Pancreas (tissue), 10 donors: ENCODE data around the gene PLA2G2C. TPM values are rescaled to one million over a fixed set of nuclear protein-coding genes. Genes with fewer than 3 reads are reported as not detected.

Experiments used
- ATAC-seq, 4 donors: fragments of 200-7000 bp; cut with Tn5 transposase; one replicate each; pipeline versions ENCODE4 v1.8.0 to v1.9.1; 2020; ENCODE audit warnings: mild to moderate bottlenecking in 4 of 4, moderate library complexity in 4 of 4
- DNase-seq, 6 donors: peaks; one replicate each; pipeline ENCODE4 v3.0.0-alpha.2; 2020
- FAIRE-seq: peaks from 2 replicates; lab custom pipeline; 2012; peaks lifted over from hg19 to GRCh38; lab: Jason Lieb, UNC
- H3K27ac ChIP-seq, 4 donors: fragments of 200-600 bp; sonication (generic); 1 replicate in 3 of 4; 2 replicates in 1 of 4; pipeline versions ENCODE4 v1.5.0 to v1.8.0; 2020
- H3K27me3 ChIP-seq, 4 donors: fragments of 200-600 bp; one replicate each; pipeline ENCODE4 v1.8.0; 2021
- H3K36me3 ChIP-seq, 3 donors: fragments of 200-600 bp; sonication (generic) in 1 of 3; one replicate each; pipeline versions ENCODE4 v1.5.0 to v1.8.0; 2020 to 2021
- H3K4me1 ChIP-seq, 3 donors: fragments of 200-600 bp; one replicate each; pipeline ENCODE4 v1.8.0; 2021
- H3K4me3 ChIP-seq, 4 donors: fragments of 200-600 bp; sonication (generic) in 2 of 4; one replicate each; pipeline versions ENCODE4 v1.5.0 to v1.8.0; 2020 to 2021
- H3K9me3 ChIP-seq, 4 donors: fragments of 200-600 bp; one replicate each; pipeline ENCODE4 v1.8.0; 2021
- CTCF ChIP-seq, 4 donors: fragments of 200-600 bp; sonication (generic) in 3 of 4; IDR thresholded peaks; one replicate each; pipeline versions ENCODE4 v1.5.0 to v1.8.0; 2021; ENCODE audit warnings: antibody characterized with exemption in 4 of 4
- WGBS, 2 donors: extraction: QIAGEN DNeasy Blood & Tissue Kit; methylation state at CpG; one replicate each; pipeline ENCODE4 v1.1.7; 2013; 5-methylcytosine and 5-hydroxymethylcytosine counted together
- intact Hi-C, 3 donors: fragments of 100-400 bp; cut with DNase I; formaldehyde crosslinking; loops; one replicate each; pipeline versions ENCODE4 v1.11.1 to v1.14.2; 2022
- polyA plus RNA-seq, 2 donors: library from polyadenylated mRNA; stranded (reverse); fragments of 200-250 nt; gene quantifications; one replicate each; pipeline ENCODE4 v1.2.3, GENCODE V29; 2013
- total RNA-seq, 6 donors: library from RNA; stranded (reverse); fragmentation: NEBNext Ultra II Directional in 4 of 6; extraction: Animal tissue kit (Norgen Biotek cat#: 25700) in 4 of 6; gene quantifications; one replicate each; pipeline versions ENCODE4 v1.2.1 to v1.2.4, GENCODE V29; 2021 to 2023
- donor health status: healthy with polysubstance abuse.
- donor health status: DM: no; HTN: no; CAD: no; lungs with moderate emphysema.
- donor health status: DM: no; HTN: no; CAD: no.
- donor health status: control.
- donor health status: control.
- donor health status: Bipolar disorder and iron deficiency.
- donor health status: DM: yes; HTN: yes; CAD: no.
- donor health status: DM: no; HTN: no; CAD: no.
- donor health status: DM: no; HTN: no; CAD: no.
- donor health status: DM: yes; HTN: yes; CAD: no.

The PLA2G2C gene
- total and polyA plus RNA-seq, 8 donors = not detected

- FAIRE-seq (no peak), DNase-seq (peak in 1 of 6 donors; percentile 45)
- intact Hi-C loops = loop anchor here in 2 of 3 donors (5.0 to 10.0 kb wide), 3 partner anchors 169 to 221 kb away; partner anchors contain the start of genes PLA2G2E (in 2 of the 2) and PLA2G2A (in 1 of the 2)
These were observed 43.0 kb downstream of the PLA2G2C start for GRCh38 chr1:20143318-20143717.

GRCh38 chr1:20142001-20142710 lies 44.2 kb downstream of the PLA2G2C start:
- H3K4me3 ChIP-seq = no peak overlapping the region
- DNase-seq (peak in 1 of 6 donors; percentile 44), FAIRE-seq (no peak), ATAC-seq (no peak)
- H3K9me3 ChIP-seq = no peaks in the 10 kb centered on the region
- no peak overlapping the region for H3K27ac ChIP-seq
- 80% methylated on average over 13 of the region's 13 CpGs for WGBS, 2 donors
- no peak for TF ChIP-seq CTCF (IDR thresholded peaks at IDR 0.05)
- H3K36me3 ChIP-seq = no peaks in the 10 kb centered on the region
- H3K4me1 ChIP-seq = no peaks in the 10 kb centered on the region
- intact Hi-C loops = loop anchor here in 2 of 3 donors (5.0 to 10.0 kb wide), 3 partner anchors 167 to 220 kb away; partner anchors contain the start of genes PLA2G2E (in 2 of the 2) and PLA2G2A (in 1 of the 2)
- no peaks in the 10 kb centered on the region for H3K27me3 ChIP-seq

More at GRCh38 chr1:20143318-20143717, 43.0 kb downstream of the PLA2G2C start:
- Histone ChIP-seq H3K4me3 (no peak overlapping the region), H3K27ac (no peak overlapping the region), H3K27me3 (no peaks in the 10 kb centered on the region), H3K36me3 (no peaks in the 10 kb centered on the region), H3K4me1 (no peaks in the 10 kb centered on the region), H3K9me3 (no peaks in the 10 kb centered on the region)
- no peak for ATAC-seq
- 79 to 84% methylated on average over 8 of the region's 8 CpGs for WGBS, 2 donors
- no peak for TF ChIP-seq CTCF (IDR thresholded peaks at IDR 0.05)

- intact Hi-C loops = loop anchor here in 2 of 3 donors (5.0 to 10.0 kb wide), 3 partner anchors 167 to 219 kb away; partner anchors contain the start of genes PLA2G2E (in 2 of the 2) and PLA2G2A (in 1 of the 2)
- WGBS, 2 donors = 79 to 86% methylated on average over 7 of the region's 7 CpGs
- Histone ChIP-seq H3K4me1 (no peaks in the 10 kb centered on the region), H3K36me3 (no peaks in the 10 kb centered on the region), H3K27me3 (no peaks in the 10 kb centered on the region), H3K4me3 (no peak overlapping the region), H3K27ac (no peak overlapping the region), H3K9me3 (no peaks in the 10 kb centered on the region)
- no peak for ATAC-seq
- no peak for FAIRE-seq
- DNase-seq = peak in 1 of 6 donors; percentile 34
- TF ChIP-seq CTCF (IDR thresholded peaks at IDR 0.05) = no peak
These were observed 44.9 kb downstream of the PLA2G2C start for GRCh38 chr1:20141466-20141865.

GRCh38 chr1:20141001-20141400 lies 45.3 kb downstream of the PLA2G2C start:
- TF ChIP-seq CTCF (IDR thresholded peaks at IDR 0.05) = no peak
- no peak overlapping the region for H3K4me3 ChIP-seq
- no peaks in the 10 kb centered on the region for H3K36me3 ChIP-seq
- H3K4me1 ChIP-seq = no peaks in the 10 kb centered on the region
- intact Hi-C loops = loop anchor here in 2 of 3 donors (5.0 to 10.0 kb wide), 3 partner anchors 166 to 219 kb away; partner anchors contain the start of genes PLA2G2E (in 2 of the 2) and PLA2G2A (in 1 of the 2)
- WGBS, 2 donors = 82 to 83% methylated on average over 9 of the region's 9 CpGs
- H3K27ac ChIP-seq = no peak overlapping the region
- FAIRE-seq (no peak), ATAC-seq (no peak), DNase-seq (peak in 1 of 6 donors; percentile 24)
- H3K9me3 ChIP-seq = no peaks in the 10 kb centered on the region
- H3K27me3 ChIP-seq = no peaks in the 10 kb centered on the region
